IPS DF 6.9 (cell line): ENCODE measurements around the gene TOX3.

Source experiments
- DNase-seq: peaks from one replicate; pipeline ENCODE4 v3.0.0-alpha.2; 2013; ENCODE audit warnings: low read depth, low spot score
- H3K27ac ChIP-seq: one replicate; pipeline ENCODE4 v1.5.1; 2013; ENCODE audit warnings: low read length, control low read depth
- H3K27me3 ChIP-seq: 2 replicates; pipeline ENCODE4 v1.6.1; 2013; ENCODE audit warnings: mild to moderate bottlenecking, low read length; ENCODE audit not compliant: control insufficient read depth, insufficient read depth
- H3K36me3 ChIP-seq: 2 replicates; pipeline ENCODE4 v1.6.1; 2013; ENCODE audit warnings: low read length; ENCODE audit not compliant: control insufficient read depth, insufficient read depth
- H3K4me1 ChIP-seq: 2 replicates; pipeline ENCODE4 v1.6.1; 2013; ENCODE audit warnings: low read length; ENCODE audit not compliant: control insufficient read depth, insufficient read depth
- H3K4me3 ChIP-seq: 2 replicates; pipeline ENCODE4 v1.5.1; 2013; ENCODE audit warnings: mild to moderate bottlenecking, low read length
- H3K9me3 ChIP-seq: 2 replicates; pipeline ENCODE4 v1.6.1; 2013; ENCODE audit warnings: low read length, inconsistent platforms; ENCODE audit not compliant: control insufficient read depth, insufficient read depth
- WGBS: extraction: QIAGEN DNeasy Blood & Tissue Kit; methylation state at CpG from one replicate; pipeline ENCODE4 v1.1.7; 2013; ENCODE audit warnings: mixed read lengths, missing lambda C conversion rate; ENCODE audit not compliant: insufficient read length, insufficient coverage; 5-methylcytosine and 5-hydroxymethylcytosine counted together

Gene TOX3

GRCh38 chr16:52563767-52564611 is 17.0 kb upstream of the TOX3 start:
- Histone ChIP-seq H3K36me3 (no peaks in the 10 kb centered on the region), H3K27me3 (no peaks in the 10 kb centered on the region), H3K9me3 (no peaks in the 10 kb centered on the region), H3K27ac (no peak overlapping the region), H3K4me1 (peaks cover 1% of the 10 kb centered on the region; the same call in 1 of the 2 replicates), H3K4me3 (no peak overlapping the region)
- DNase-seq, result no peak
- WGBS, result no CpG with 5 or more reads among the region's 3 CpGs

- H3K9me3 ChIP-seq, result no peaks in the 10 kb centered on the region
- DNase-seq, result no peak
- no CpG with 5 or more reads among the region's 5 CpGs for WGBS
- no peaks in the 10 kb centered on the region for H3K36me3 ChIP-seq
- H3K4me3 ChIP-seq, result no peak overlapping the region
- H3K27me3 ChIP-seq, result no peaks in the 10 kb centered on the region
- H3K4me1 ChIP-seq, result peaks cover 1% of the 10 kb centered on the region; the same call in 1 of the 2 replicates
- H3K27ac ChIP-seq, result no peak overlapping the region
Measured at GRCh38 chr16:52562770-52563169, 15.8 kb upstream of the TOX3 start.

GRCh38 chr16:52561910-52562741 is 15.2 kb upstream of the TOX3 start:
- H3K27me3 ChIP-seq, result no peaks in the 10 kb centered on the region
- H3K27ac ChIP-seq, result no peak overlapping the region
- H3K4me3 ChIP-seq, result no peak overlapping the region
- no peaks in the 10 kb centered on the region for H3K9me3 ChIP-seq
- H3K36me3 ChIP-seq, result no peaks in the 10 kb centered on the region
- no CpG with 5 or more reads among the region's 5 CpGs for WGBS
- no peak for DNase-seq
- H3K4me1 ChIP-seq, result peaks cover 1% of the 10 kb centered on the region; the same call in 1 of the 2 replicates

- Histone ChIP-seq H3K4me1 (0 out of 2 replicates have a peak, but pooled peaks cover 3% of the 10 kb centered on the region), H3K27ac (no peak overlapping the region), H3K27me3 (no peaks in the 10 kb centered on the region), H3K4me3 (no peak overlapping the region), H3K36me3 (no peaks in the 10 kb centered on the region), H3K9me3 (no peaks in the 10 kb centered on the region)
- DNase-seq, result no peak
- no CpG with 5 or more reads among the region's 2 CpGs for WGBS
Measured at GRCh38 chr16:52558448-52558847, 11.5 kb upstream of the TOX3 start.

DNA sequence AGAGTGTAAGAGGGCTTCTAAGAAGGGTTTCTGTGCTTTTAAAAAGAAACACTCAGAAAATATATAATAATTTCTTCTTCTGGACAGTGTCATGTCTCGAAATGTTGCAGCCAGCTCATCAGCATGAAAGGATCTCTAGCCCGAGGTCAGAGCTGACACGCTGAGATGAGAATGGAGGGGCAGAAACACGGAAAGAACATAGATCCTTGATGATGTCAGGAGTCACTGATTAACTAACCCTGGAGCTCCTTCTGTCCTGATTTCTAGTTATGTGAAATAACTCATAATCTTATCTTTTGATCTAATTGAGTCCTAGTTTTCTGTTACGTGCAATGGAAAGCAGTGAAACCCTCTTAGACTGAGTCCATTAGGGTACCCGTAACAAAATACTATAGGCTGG is 10.3 kb upstream of the TOX3 start:
- H3K27ac ChIP-seq, result no peak overlapping the region
- H3K4me1 ChIP-seq, result 0 out of 2 replicates have a peak, but pooled peaks cover 3% of the 10 kb centered on the region
- DNase-seq, result no peak
- H3K9me3 ChIP-seq, result no peaks in the 10 kb centered on the region
- H3K4me3 ChIP-seq, result no peak overlapping the region
- peaks cover 2% of the 10 kb centered on the region; the same call in 1 of the 2 replicates for H3K27me3 ChIP-seq
- no CpG with 5 or more reads among the region's 6 CpGs for WGBS
- no peaks in the 10 kb centered on the region for H3K36me3 ChIP-seq

GRCh38 chr16:52556083-52556482 is 9.1 kb upstream of the TOX3 start:
- DNase-seq, result no peak
- Histone ChIP-seq H3K4me3 (no peak overlapping the region), H3K36me3 (no peaks in the 10 kb centered on the region), H3K4me1 (0 out of 2 replicates have a peak, but pooled peaks cover 3% of the 10 kb centered on the region), H3K27me3 (peaks cover 2% of the 10 kb centered on the region), H3K9me3 (no peaks in the 10 kb centered on the region), H3K27ac (no peak overlapping the region)
- no CpG with 5 or more reads among the region's 1 CpG for WGBS

DNA sequence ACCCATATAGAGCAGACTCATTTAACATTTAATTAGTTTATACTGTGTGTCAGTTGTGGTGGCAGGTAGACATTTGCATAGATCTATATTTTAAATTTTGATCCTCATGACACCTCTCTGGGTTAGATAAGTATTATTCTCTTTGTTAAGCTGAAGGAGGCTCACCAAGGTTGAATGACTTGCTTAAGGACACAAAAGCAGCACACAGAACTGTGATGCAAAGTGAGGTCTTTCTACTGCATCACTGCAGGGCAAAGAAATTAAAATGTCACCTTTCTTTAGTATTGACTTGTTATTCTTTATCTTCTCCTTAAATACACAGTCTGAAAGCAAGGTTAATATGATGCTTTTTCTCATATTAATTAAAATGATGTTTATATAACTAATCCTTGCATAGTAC is 8.6 kb upstream of the TOX3 start:
- Histone ChIP-seq H3K27ac (no peak overlapping the region), H3K36me3 (no peaks in the 10 kb centered on the region), H3K9me3 (no peaks in the 10 kb centered on the region), H3K27me3 (peaks cover 2% of the 10 kb centered on the region), H3K4me3 (no peak overlapping the region), H3K4me1 (0 out of 2 replicates have a peak, but pooled peaks cover 3% of the 10 kb centered on the region)
- DNase-seq, result no peak

- DNase-seq, result no peak
- Histone ChIP-seq H3K4me1 (0 out of 2 replicates have a peak, but pooled peaks cover 3% of the 10 kb centered on the region), H3K9me3 (no peaks in the 10 kb centered on the region), H3K27ac (no peak overlapping the region), H3K36me3 (no peaks in the 10 kb centered on the region), H3K27me3 (peaks cover 2% of the 10 kb centered on the region), H3K4me3 (no peak overlapping the region)
- no CpG with 5 or more reads among the region's 1 CpG for WGBS
Measured at GRCh38 chr16:52554334-52554733, 7.4 kb upstream of the TOX3 start.

- Histone ChIP-seq H3K9me3 (no peaks in the 10 kb centered on the region), H3K4me1 (peaks cover 4% of the 10 kb centered on the region; the same call in 1 of the 2 replicates), H3K27me3 (peaks cover 4% of the 10 kb centered on the region), H3K4me3 (no peak overlapping the region), H3K27ac (no peak overlapping the region), H3K36me3 (no peaks in the 10 kb centered on the region)
- WGBS, result no CpG with 5 or more reads among the region's 2 CpGs
- DNase-seq, result no peak
Measured at GRCh38 chr16:52553322-52553721, 6.4 kb upstream of the TOX3 start.

- Histone ChIP-seq H3K4me3 (no peak overlapping the region), H3K9me3 (no peaks in the 10 kb centered on the region), H3K36me3 (no peaks in the 10 kb centered on the region), H3K27me3 (peaks cover 9% of the 10 kb centered on the region), H3K4me1 (peaks cover 4% of the 10 kb centered on the region; the same call in 1 of the 2 replicates), H3K27ac (no peak overlapping the region)
- no CpG with 5 or more reads among the region's 5 CpGs for WGBS
- no peak for DNase-seq
Measured at GRCh38 chr16:52552643-52553042, 5.7 kb upstream of the TOX3 start.
